HG03135 (cell line): ENCODE results near the gene ERICH2.

Experiments used
- ATAC-seq: cut with Tn5 transposase; IDR thresholded peaks from one replicate; pipeline ENCODE4 v1.9.1; 2021; ENCODE audit warnings: mild to moderate bottlenecking, moderate library complexity; ENCODE audit not compliant: unreplicated experiment

Gene ERICH2

DNA sequence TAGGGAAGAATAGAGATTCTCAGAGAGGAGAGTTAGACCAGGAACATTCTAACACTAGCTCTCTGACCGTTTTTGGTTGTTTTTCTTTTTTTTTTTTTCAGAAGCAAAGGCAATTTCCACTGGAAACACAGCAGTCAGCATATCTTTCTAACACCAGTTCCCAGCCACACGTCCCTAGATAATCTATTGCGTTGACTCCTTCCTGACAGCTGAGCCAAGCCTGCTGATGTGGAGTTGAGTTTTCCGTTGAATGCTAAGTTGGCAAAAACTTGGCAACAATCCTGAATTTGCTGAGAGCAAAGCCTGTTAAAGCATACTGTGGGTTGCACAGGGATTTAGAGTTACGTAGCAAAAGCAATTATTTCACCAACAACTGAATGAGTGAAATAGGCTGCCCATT lies 65.8 kb downstream of the ERICH2 start:
- ATAC-seq: no peak

DNA sequence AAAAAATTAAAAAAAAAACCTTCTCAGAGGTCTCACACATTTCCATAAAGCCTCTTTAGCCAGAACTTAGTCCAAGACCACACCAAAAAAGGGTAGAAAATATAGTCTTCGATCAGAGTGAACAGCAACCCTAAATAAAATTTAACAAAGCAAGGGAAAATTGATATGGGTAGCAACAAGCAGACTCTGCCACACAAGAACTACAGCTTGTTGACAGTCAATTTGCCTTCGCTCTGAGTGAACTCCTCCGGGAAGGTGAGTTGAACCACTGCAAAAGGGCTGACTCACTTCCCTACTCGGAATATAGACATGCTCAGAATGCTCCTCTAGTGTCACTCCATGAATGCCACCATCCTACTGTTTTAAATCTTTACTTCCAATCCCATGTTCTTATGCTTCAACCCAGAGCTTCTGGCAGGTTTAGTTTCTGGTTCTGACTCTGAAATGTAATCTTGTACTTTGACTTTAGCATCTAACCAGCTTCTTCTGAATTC lies 70.6 kb downstream of the ERICH2 start:
- no peak for ATAC-seq

DNA sequence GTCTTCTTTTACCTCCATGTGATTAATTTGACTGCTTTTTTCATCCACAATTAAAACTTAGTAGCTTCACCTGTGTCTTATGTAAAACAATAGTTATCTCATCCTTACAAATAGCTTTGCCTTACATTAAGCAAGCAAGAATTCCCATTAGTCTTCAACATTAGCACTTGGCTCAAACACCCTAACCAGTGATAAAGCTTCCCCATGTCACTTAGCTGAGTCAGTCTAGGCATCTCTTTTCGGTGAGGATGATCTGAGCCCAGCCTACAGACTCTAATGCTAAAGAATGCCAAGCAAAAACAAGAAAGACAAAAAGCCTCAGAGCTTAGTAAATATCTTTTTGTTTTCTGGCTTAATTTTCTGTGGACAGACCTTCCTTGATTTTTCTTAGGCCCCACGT lies 72.6 kb downstream of the ERICH2 start:
- ATAC-seq: no peak

DNA sequence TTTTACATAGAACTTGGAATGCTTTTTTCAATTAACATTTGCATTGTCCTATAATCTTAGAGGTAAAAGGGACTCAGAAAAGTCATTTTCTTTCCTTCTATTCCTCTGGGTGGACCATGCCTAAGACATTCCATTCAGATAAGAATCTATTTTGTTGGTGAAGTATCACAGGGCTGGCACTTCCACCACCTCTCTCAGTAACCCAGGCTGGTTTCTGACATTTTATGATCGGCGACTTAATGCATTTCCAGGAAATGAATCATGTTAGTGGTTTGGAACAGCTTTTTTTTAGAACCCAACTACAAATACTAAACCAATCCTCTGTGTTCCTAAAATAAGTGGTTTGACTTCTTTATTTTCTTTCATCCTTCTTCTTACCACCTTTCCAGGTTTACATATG lies 73.5 kb downstream of the ERICH2 start:
- no peak for ATAC-seq

DNA sequence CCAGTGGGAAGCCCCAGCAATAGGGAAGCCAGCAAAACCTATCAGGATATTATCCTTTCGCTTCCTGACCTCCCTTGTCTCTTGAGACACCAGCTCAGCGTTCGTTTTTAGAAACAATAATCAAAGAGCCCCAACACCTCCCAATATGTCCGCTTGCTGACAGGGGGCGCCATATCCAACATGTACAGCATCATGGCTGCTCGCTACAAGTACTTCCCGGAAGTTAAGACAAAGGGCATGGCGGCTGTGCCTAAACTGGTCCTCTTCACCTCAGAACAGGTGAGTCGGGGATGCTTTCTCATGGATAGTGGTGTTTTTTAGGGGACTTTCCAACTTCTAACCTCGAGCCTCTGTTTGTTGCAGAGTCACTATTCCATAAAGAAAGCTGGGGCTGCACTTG lies 75.2 kb downstream of the ERICH2 start:
- no peak for ATAC-seq

DNA sequence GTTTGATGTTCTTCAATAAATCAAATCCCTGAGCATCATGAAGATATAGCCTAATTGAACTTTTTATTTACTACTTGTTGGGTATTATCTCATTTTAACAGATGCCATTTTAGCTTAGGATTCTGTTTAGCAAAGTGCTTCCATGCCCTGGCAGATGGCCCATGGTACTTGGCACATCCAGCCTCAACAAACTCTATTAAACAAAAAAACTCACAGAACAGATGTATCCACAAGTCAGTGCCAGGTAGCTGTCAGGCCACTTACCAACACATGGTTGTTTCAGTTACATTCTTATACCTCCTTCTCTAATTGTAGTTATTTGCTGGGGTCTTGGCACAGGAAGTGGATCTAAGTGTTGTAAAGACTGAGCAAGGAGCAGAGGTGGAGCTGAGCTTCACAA lies 76.1 kb downstream of the ERICH2 start:
- ATAC-seq: no peak

DNA sequence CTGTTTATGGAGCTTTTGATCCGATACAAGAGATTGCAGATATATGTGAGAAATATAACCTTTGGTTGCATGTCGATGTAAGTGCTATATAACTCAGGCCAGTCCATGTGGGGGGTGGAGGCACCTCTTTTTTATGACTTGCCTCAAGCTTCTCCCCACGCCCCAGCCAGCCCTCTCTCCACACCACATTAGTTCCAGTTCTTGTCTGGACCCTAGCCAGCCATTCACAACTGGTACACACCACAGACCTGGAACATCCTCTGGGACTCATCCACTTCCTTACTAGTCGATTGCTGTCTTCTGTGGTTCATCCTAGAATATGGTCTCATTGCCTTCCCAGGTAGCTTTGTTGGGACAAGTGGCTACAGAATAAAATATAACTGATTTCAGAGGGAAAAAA lies 77.5 kb downstream of the ERICH2 start:
- no peak for ATAC-seq
